Measurements from ENCODE around the gene LRPPRC.

DNA sequence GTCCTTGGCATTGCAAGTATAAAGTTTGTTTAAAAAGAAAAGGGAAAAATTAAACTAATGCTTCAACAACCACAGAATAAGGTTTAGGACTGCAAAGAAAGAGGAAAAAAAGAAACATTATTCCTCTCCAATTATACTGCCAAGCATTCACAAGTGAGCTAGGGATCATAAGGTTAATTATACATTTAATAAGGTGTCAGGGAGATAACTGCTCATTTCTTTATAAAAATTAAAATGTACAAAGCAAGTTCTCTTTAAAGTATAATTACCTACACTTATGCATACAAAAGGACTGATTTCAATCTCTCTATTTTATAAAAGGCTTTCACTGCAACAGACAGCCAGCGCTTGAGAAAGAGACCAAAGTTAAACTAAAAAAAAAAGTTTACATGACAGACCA, 98.9 kb downstream of the LRPPRC start:
- TF ChIP-seq ZBTB12 (CRISPR knock-in tag; IDR thresholded peaks at IDR 0.05) (no peak), ZNF384 (IDR thresholded peaks at IDR 0.05; ENCODE audit: low read depth, low read length) (no peak), ZFPM2 (CRISPR knock-in tag; IDR thresholded peaks at IDR 0.05) (no peak), ZC3H11A (IDR thresholded peaks at IDR 0.05; ENCODE audit: low read depth, low read length) (no peak), SREBF2 (CRISPR knock-in tag; IDR thresholded peaks at IDR 0.05) (no peak), SRF (CRISPR knock-in tag; IDR thresholded peaks at IDR 0.05) (no peak), ETV5 (CRISPR knock-in tag; IDR thresholded peaks at IDR 0.05; ENCODE audit: low read depth) (no peak), MLLT1 (IDR thresholded peaks at IDR 0.05) (no peak), ZFX (CRISPR knock-in tag; IDR thresholded peaks at IDR 0.05) (no peak), ZNF23 (CRISPR knock-in tag; IDR thresholded peaks at IDR 0.05) (no peak), EZH2 (IDR thresholded peaks at IDR 0.05; ENCODE audit: borderline replicate concordance, low read depth, low read length) (no peak)

Data from K562 (cell line).